Activated naive CD8-positive, alpha-beta T cell (primary cell): Measurements from ENCODE around the gene ARHGAP18.
A peak's percentile ranks its signal among the peaks of the same experiment; 100 is the strongest.

ENCODE experiments used
- H3K27ac Mint-ChIP-seq: one replicate; pipeline ENCODE4 v1.8.0; 2021; ENCODE audit warnings: mixed read lengths
- H3K27me3 Mint-ChIP-seq: one replicate; pipeline ENCODE4 v1.8.0; 2021; ENCODE audit warnings: mixed read lengths
- H3K36me3 Mint-ChIP-seq: one replicate; pipeline ENCODE4 v1.8.0; 2021; ENCODE audit warnings: mixed read lengths
- H3K4me1 Mint-ChIP-seq: one replicate; pipeline ENCODE4 v1.8.0; 2021; ENCODE audit warnings: low read depth, mixed read lengths
- H3K4me3 Mint-ChIP-seq: one replicate; pipeline ENCODE4 v1.8.0; 2021; ENCODE audit warnings: mild to moderate bottlenecking, mixed read lengths
- H3K9me3 Mint-ChIP-seq: one replicate; pipeline ENCODE4 v1.8.0; 2021; ENCODE audit warnings: low read depth, mixed read lengths

ARHGAP18 gene

DNA sequence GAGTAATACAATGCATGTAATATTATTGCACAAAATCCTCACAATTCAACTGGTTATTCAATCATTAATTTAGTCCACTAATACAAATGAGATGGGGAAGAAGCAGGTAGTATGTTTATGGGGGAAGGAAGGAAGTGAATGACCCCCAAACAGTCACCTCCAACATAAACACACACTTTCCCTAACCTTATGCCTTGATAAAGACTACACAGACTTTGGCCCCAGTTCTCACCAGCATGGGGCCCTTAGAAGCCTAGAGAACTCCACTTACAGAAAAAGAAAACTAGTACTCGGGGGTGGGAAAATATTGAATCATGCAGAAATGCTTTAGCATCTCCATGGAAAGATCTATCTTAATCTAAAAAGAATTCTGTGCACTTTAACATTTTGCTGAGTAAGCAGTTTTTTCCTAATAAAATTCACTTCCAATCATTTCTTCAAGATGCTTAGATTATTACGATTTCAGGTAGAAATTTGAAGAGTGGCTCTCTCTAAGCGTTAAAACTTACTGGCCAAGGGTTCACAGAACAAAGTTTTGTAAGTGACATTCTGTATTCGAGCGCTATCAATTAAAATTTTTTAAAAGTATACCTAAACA, 18.8 kb downstream of the ARHGAP18 start:
- Mint-ChIP-seq H3K36me3 (peaks cover 2% of the 10 kb centered on the region), H3K4me1 (peaks cover 31% of the 10 kb centered on the region), H3K27me3 (no peaks in the 10 kb centered on the region), H3K27ac (no peak overlapping the region), H3K4me3 (no peak overlapping the region), H3K9me3 (no peaks in the 10 kb centered on the region)

DNA sequence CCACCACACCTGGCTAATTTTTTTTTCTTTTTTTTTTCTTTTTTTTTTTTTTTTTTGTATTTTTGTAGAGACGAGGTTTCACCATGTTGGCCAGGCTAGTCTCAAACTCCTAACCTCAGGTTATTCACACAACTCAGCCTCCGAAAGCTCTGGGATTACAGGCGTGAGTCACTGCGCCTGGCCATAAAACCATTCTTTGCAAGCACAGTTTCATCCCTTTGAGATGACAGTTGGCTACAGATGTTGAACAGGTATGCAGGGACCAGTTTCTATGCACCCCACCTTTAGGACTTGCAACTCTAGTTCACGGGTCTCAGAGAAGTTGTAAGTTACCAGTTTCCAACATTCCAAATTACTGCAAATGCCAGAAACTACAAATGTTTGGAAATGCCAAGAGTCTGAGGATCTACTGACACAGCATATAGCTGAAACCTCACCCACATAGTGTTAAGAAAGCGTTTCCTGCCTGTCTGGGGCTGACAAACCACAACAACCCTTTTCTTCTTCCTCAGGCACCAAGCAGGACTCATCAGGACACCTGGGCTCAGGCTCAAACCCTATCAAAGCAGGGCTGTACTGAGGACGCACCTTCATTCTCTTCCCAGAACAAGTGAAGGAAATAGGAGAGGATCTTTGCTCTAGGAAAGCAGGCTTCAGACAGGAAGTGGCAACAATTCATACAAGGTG, 22.9 kb downstream of the ARHGAP18 start:
- peak overlapping the region; percentile 48 for H3K4me3 Mint-ChIP-seq
- peak overlapping the region; percentile 9 for H3K27ac Mint-ChIP-seq
- H3K27me3 Mint-ChIP-seq: no peaks in the 10 kb centered on the region
- peaks cover 47% of the 10 kb centered on the region for H3K4me1 Mint-ChIP-seq
- H3K9me3 Mint-ChIP-seq: no peaks in the 10 kb centered on the region
- H3K36me3 Mint-ChIP-seq: no peaks in the 10 kb centered on the region

DNA sequence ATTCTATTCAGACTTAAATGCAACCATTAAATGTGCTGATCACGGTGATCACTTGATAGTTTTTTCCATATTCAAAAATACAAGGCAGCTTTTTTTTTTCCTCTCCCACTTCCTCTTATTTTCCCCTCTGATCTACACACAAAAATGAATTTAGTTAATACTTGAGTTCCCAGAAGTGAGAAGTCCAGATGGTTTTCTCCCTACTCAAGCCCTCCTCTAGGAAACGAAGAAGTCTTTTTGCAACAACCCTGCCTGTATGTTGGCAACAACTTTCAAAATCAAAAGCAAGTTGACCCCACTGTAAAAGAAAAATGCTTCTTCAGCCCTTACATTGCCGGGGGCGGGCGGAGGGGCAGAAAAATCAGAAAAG, 24.3 kb downstream of the ARHGAP18 start:
- Mint-ChIP-seq H3K9me3 (no peaks in the 10 kb centered on the region), H3K4me3 (no peak overlapping the region), H3K36me3 (no peaks in the 10 kb centered on the region), H3K4me1 (peaks cover 47% of the 10 kb centered on the region), H3K27me3 (no peaks in the 10 kb centered on the region), H3K27ac (no peak overlapping the region)

DNA sequence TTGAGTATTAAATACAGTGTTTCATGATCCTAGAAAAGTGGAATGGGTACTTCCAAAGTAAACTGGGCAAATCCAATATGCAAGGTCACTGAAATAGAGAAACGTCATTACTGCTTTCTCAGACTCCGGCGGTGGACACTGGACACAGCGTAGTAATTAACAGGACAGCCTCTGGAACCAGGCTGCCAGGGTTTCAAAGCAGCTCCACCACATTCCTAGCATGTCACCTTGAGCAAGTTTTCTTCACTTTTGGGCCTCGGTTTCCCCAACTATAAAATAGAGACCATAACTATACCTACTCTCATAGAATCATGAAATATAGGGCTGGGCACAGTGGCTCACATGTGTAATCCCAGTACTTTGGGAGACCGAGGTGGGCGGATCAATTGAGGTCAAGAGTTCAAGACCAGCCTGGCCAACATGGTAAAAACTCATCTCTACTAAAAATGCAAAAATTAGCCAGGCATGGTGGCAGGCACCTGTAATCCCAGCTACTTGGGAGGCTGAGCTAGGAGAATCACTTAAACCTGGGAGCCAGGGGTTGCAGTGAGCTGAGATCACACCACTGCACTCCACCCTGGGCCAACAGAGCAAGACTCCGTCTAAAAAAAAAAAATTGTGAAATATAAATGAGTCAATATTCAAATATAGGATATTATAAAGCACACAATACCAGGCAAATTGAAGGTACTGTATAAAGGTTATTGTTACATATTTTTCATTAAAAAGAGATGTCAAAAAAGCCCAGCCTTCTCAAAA, 24.9 kb downstream of the ARHGAP18 start:
- Mint-ChIP-seq H3K36me3 (no peaks in the 10 kb centered on the region), H3K27ac (peak overlapping the region; percentile 50), H3K4me1 (peaks cover 47% of the 10 kb centered on the region), H3K27me3 (no peaks in the 10 kb centered on the region), H3K4me3 (no peak overlapping the region), H3K9me3 (no peaks in the 10 kb centered on the region)

DNA sequence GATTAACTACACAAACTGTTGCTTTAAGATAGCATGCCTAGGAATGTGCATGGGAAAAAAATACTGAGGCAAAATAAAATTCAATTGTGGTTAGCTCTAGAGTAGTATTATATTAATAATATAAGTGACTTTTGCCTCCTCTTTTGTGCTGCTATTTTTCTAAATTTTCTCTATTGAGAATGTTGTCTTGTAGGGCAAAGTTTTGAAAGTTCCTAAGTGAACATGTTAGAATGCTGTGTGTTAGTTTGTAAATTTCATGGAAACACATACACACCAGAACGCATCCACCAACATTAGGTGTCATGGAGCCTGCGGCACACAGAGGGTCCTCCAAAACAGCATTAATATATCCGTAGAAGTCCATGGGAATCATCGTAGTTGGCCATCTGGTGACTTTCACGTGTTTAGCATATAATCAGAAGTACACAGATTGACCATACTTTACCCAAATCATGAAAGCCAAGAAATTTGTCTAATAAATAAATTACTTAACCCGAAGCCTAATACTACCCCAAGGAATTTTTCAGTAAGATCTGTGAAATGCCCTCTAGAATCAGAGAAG, 25.6 kb downstream of the ARHGAP18 start:
- Mint-ChIP-seq H3K4me3 (peak overlapping the region; percentile 51), H3K4me1 (peaks cover 47% of the 10 kb centered on the region), H3K27ac (peak overlapping the region; percentile 76), H3K36me3 (no peaks in the 10 kb centered on the region), H3K27me3 (no peaks in the 10 kb centered on the region), H3K9me3 (no peaks in the 10 kb centered on the region)

DNA sequence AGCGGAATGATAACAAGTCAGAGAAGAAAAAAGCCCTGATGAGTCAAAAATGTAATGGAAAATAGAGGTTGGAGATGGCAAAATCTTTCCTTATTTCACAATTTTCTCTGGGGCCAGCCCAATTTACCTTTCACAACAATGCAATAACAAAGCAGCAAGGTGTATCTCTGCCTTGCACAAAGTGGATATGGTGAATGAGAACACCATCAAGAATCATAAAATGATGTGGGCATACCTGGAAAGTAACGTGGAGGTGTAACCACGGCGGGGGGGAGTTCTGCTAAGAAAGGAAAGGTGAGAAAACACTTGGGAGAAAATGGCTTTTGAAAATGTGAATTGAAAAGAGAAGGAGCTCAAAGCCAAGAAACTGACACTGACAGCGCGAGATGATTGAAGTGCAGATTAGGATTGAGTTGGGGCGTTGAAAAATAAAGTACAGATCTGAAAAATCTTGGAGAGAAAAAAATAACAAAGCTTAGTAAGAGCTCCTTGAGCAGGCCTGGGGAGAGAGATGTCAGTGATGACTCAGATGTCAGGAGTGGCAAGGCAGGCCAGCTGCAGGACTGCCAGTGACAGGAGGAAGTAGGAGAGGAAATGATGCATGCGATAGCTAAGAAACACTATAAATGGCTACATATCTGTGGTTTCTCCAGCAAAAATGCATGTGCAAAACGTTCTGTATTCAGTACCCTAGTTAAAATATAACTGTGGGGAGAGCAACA, 26.2 kb downstream of the ARHGAP18 start:
- H3K27ac Mint-ChIP-seq: peak overlapping the region; percentile 76
- no peaks in the 10 kb centered on the region for H3K9me3 Mint-ChIP-seq
- peak overlapping the region; percentile 51 for H3K4me3 Mint-ChIP-seq
- peaks cover 47% of the 10 kb centered on the region for H3K4me1 Mint-ChIP-seq
- H3K36me3 Mint-ChIP-seq: no peaks in the 10 kb centered on the region
- no peaks in the 10 kb centered on the region for H3K27me3 Mint-ChIP-seq

DNA sequence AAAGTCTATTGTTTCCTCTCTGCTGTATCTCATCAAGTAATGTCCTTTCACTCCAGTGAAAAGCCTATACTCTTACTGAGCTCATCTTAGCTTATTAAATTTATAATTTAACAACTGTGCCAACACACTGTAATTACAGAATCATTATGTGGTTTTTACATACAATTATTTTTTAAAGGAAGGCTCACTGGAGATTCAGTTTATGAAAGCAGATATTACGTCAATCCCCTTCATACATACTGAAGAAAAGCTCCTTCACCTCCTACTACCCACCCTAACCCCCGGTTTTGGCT, 28.1 kb downstream of the ARHGAP18 start:
- Mint-ChIP-seq H3K36me3 (no peaks in the 10 kb centered on the region), H3K27ac (no peak overlapping the region), H3K9me3 (no peaks in the 10 kb centered on the region), H3K27me3 (no peaks in the 10 kb centered on the region), H3K4me1 (peaks cover 38% of the 10 kb centered on the region), H3K4me3 (no peak overlapping the region)

DNA sequence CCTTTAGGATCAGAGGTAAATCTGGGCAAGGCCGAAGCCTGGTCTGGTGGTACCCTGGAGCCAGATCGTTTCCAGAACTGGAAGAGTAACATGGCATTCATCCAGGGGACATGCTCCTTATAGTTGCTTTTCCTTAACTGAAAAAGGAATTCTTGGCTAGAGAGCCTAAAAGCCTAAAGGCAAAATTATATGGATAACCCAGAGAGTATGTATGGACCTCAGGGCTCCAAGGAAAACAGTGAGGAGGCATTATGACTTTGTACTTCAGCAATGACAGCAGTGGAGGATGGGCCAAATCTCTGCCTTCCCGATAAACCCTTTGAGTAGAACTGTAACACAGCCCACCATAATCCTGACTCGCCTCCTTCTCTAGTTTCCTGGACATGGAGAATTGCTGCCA, 29.3 kb downstream of the ARHGAP18 start:
- H3K4me1 Mint-ChIP-seq: peaks cover 28% of the 10 kb centered on the region
- no peaks in the 10 kb centered on the region for H3K9me3 Mint-ChIP-seq
- H3K4me3 Mint-ChIP-seq: no peak overlapping the region
- no peaks in the 10 kb centered on the region for H3K36me3 Mint-ChIP-seq
- peak overlapping the region; percentile 4 for H3K27ac Mint-ChIP-seq
- no peaks in the 10 kb centered on the region for H3K27me3 Mint-ChIP-seq

DNA sequence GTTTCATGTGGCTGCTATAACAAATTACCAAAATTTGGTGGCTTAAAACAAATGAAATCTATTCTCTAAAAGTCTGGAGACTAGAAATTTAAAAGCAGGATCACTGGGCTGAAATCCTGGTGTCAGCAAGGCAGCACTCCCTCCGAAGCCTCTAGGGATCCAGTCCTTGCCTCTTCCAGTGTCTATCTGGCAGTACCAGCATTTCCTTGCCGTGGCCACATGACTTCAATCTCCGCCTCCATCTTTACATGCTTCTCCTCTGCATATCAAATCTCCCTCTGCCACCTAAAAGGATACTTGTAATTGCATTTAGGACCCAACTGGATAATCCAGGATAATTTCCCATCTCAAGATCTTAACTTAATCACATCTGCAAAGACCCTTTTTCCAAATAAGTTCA, 30.2 kb downstream of the ARHGAP18 start:
- Mint-ChIP-seq H3K36me3 (no peaks in the 10 kb centered on the region), H3K9me3 (no peaks in the 10 kb centered on the region), H3K27me3 (no peaks in the 10 kb centered on the region), H3K4me1 (peaks cover 27% of the 10 kb centered on the region), H3K27ac (no peak overlapping the region), H3K4me3 (no peak overlapping the region)

DNA sequence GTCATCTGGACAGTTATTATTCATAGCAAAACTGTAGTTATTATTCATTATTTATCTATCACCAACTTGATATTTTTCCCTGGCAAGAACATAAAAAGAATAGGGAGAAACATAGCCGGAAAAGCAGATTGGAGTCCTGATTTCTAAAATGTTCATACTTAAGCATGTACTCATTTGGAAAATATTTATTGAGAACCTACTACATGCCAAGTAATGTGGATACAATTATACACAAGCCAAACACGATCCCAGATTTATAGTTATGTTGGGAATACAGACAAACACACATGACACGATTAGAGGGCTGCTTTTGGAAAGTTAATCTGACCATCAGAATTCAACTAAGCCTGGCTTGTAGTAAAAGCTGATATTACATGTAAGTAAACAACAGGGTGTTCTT, 30.7 kb downstream of the ARHGAP18 start:
- Mint-ChIP-seq H3K4me3 (no peak overlapping the region), H3K4me1 (peaks cover 22% of the 10 kb centered on the region), H3K27ac (no peak overlapping the region), H3K27me3 (no peaks in the 10 kb centered on the region), H3K9me3 (no peaks in the 10 kb centered on the region), H3K36me3 (no peaks in the 10 kb centered on the region)

DNA sequence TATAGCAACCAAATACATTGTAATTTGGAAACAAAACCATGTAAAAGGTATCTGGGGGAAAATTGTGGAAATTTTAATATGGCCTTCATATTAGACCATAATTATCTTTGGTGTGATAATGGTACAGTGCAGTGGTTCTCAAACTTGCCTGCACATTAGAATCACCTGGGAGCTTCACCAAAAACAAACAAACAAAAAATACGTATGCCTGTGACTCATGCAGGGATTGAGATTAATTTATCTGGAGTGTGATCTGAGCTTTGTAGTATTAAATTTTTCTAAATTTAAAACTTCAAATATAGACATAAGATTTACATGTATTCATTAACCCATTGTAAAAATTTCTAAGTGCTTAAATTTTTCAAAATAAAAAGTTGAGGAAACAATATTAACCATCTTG, 31.5 kb downstream of the ARHGAP18 start:
- H3K27ac Mint-ChIP-seq: no peak overlapping the region
- H3K4me1 Mint-ChIP-seq: peaks cover 19% of the 10 kb centered on the region
- no peaks in the 10 kb centered on the region for H3K9me3 Mint-ChIP-seq
- H3K36me3 Mint-ChIP-seq: no peaks in the 10 kb centered on the region
- H3K27me3 Mint-ChIP-seq: no peaks in the 10 kb centered on the region
- H3K4me3 Mint-ChIP-seq: no peak overlapping the region

DNA sequence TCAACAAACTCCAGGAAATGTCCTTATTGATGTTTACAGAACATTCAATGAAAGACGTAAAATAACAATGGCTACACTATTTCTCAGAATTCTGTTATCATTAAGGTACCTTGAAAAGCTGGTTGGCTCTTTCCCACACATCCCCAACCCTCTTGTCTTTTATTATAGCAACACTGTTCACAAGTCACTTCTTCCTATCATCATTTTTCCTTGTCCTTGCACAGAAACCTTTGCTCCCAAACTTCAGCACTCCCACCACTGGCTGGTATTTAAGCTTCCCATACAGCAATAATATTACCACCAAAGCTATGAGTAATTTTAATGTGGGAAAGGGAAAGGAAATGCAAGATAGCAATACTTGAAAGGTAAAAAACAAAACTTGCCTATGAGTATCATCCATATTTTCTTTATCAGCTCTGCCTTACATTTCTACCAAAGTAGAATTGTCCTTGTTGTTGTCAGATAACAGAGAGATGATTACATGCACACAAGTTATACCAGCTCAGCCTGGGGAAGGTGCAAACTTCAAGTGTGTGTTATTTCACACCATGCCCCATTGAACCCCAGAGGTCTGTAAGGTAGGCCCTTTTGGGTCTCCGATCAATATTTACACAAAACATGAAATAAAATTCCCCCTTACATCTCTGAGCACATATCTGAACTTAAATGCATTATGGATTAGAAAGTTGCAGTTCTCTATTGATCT, 32.2 kb downstream of the ARHGAP18 start:
- no peaks in the 10 kb centered on the region for H3K36me3 Mint-ChIP-seq
- no peak overlapping the region for H3K27ac Mint-ChIP-seq

DNA sequence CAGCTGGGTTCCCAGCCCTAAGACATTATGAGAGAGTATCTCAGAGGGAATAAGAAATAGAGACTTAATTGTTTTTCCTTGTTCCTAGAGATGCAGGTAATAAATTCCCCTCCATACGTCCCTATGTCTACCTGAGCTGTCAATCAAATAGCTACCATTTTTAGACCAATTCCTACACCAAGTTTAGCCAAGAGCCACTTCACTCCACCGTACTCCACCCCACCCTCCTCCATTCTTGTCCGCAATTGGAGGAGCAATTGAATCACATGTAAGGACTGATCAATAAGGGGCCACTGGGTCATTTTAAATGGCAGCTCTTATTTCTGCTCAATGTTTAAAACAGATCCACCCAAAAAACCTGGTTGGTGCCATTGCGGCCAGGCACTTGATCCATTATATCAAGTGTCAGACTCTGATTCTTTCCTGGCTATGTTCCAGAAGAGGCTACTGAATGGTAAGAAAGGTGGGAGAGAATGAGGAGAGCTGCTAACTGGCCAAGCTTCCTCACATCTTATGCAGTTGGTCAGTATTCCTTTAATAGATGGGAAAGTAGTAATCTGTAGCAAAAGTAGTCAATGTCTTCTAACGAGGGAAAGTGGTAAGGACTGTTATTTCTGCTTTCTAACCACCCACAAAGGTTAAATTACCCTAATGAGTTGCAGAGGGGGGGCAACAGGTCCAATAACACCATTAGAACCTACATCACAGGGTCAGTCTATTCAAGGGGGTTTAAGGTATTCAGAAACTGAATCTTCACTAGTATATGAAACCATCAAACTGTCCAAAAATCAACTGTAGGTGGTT, 34.1 kb downstream of the ARHGAP18 start:
- H3K27ac Mint-ChIP-seq: no peak overlapping the region
- H3K4me1 Mint-ChIP-seq: peaks cover 36% of the 10 kb centered on the region
- no peaks in the 10 kb centered on the region for H3K9me3 Mint-ChIP-seq
- no peaks in the 10 kb centered on the region for H3K27me3 Mint-ChIP-seq
- no peaks in the 10 kb centered on the region for H3K36me3 Mint-ChIP-seq
- no peak overlapping the region for H3K4me3 Mint-ChIP-seq

More for the DNA sequence above, 32.2 kb downstream of the ARHGAP18 start:
- Mint-ChIP-seq H3K9me3 (no peaks in the 10 kb centered on the region), H3K27me3 (no peaks in the 10 kb centered on the region), H3K4me1 (peaks cover 23% of the 10 kb centered on the region), H3K4me3 (no peak overlapping the region)

DNA sequence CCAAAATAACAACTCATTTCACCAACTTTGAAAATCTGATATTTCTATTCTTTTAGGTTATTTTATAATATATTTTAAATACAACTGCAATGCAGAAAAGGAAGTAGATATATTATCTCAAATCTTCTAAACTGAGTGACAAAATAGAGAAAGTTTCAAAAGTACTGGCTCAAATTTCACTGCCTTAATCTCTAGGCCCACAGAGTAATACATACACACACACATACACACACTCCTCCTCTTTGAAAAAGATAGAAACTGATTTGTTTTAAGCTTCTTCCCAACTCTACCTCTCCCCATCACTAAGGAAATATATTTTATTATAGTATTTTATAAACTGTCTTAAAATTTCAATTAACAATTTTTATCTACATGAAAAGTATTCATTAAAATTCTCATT, 36.2 kb downstream of the ARHGAP18 start:
- Mint-ChIP-seq H3K36me3 (no peaks in the 10 kb centered on the region), H3K27ac (peak overlapping the region; percentile 80), H3K4me3 (peak overlapping the region; percentile 67), H3K4me1 (peaks cover 39% of the 10 kb centered on the region), H3K27me3 (no peaks in the 10 kb centered on the region), H3K9me3 (no peaks in the 10 kb centered on the region)
